ENCODE measurements around the gene TREML4.

DNA sequence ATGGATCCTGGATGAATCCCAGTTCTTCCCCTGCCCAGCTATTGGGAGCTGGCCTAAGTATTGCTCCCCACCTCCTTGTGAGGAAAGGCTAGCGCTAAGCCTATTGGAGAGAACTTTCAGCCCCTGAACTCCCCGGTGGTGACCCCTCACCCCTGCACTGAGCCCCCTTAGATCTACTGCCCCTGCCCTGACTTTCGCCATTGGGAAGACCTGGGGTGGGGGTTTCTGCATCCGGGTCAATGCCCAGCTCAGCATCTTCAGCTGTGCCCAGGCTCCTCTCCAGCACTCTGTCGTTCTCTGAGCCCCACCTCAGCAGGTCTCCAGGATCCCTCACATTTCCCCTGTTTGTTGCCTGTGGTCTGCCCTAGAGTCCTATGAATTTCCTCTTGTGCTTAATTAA lies 9.0 kb downstream of the TREML4 start:
- TF ChIP-seq, protein P1, sequence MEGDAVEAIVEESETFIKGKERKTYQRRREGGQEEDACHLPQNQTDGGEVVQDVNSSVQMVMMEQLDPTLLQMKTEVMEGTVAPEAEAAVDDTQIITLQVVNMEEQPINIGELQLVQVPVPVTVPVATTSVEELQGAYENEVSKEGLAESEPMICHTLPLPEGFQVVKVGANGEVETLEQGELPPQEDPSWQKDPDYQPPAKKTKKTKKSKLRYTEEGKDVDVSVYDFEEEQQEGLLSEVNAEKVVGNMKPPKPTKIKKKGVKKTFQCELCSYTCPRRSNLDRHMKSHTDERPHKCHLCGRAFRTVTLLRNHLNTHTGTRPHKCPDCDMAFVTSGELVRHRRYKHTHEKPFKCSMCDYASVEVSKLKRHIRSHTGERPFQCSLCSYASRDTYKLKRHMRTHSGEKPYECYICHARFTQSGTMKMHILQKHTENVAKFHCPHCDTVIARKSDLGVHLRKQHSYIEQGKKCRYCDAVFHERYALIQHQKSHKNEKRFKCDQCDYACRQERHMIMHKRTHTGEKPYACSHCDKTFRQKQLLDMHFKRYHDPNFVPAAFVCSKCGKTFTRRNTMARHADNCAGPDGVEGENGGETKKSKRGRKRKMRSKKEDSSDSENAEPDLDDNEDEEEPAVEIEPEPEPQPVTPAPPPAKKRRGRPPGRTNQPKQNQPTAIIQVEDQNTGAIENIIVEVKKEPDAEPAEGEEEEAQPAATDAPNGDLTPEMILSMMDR (IDR thresholded peaks at IDR 0.05; ENCODE audit: borderline replicate concordance, extremely low read depth, low read length, poor library complexity, severe bottlenecking): no peak
- TF ChIP-seq EZH2 (IDR thresholded peaks at IDR 0.05; ENCODE audit: borderline replicate concordance, low read depth, low read length, severe bottlenecking): no peak
